Measurements from ENCODE around the gene KRTAP10-8. TPM values are rescaled to one million over a fixed set of nuclear protein-coding genes. Genes with fewer than 3 reads are reported as not detected.

Gene KRTAP10-8
- total and polyA plus RNA-seq, 8 donors: not detected

GRCh38 chr21:44653656-44654575 is 42.0 kb downstream of the KRTAP10-8 start:
- WGBS, 5 donors: 68 to 86% (median 77%) methylated on average over 14 to 17 of the region's 17 CpGs
- no peaks in the 10 kb centered on the region for H3K4me1 ChIP-seq
- H3K4me3 ChIP-seq: no peak overlapping the region
- H3K9me3 ChIP-seq: peaks cover 0 to 22% (median 11%) of the 10 kb centered on the region in 4 donors
- no peaks in the 10 kb centered on the region for H3K36me3 ChIP-seq
- no peak for DNase-seq
- H3K27me3 ChIP-seq: peaks cover 0 to 38% (median 8%) of the 10 kb centered on the region in 3 donors
- no peak overlapping the region for H3K27ac ChIP-seq
- no peak for TF ChIP-seq POLR2AphosphoS5 (IDR thresholded peaks at IDR 0.05)
- TF ChIP-seq EP300 (IDR thresholded peaks at IDR 0.05): no peak
- no peak for TF ChIP-seq POLR2A (IDR thresholded peaks at IDR 0.05)
- no peak for TF ChIP-seq CTCF (IDR thresholded peaks at IDR 0.05)
- intact Hi-C loops (cut with DNase I; ENCODE audit: low total_unique reads): no loop called here

GRCh38 chr21:44654576-44655175 is 42.8 kb downstream of the KRTAP10-8 start, which contains the start of gene KRTAP12-4:
Gene KRTAP12-4, minus strand, starts transcription at chr21:44654659. Its CDS starts 45 bp downstream, at chr21:44654614.
- H3K36me3 ChIP-seq: no peaks in the 10 kb centered on the region
- no peak for DNase-seq
- H3K27me3 ChIP-seq: peaks cover 0 to 32% (median 10%) of the 10 kb centered on the region in 3 donors
- peaks cover 0 to 22% (median 11%) of the 10 kb centered on the region in 4 donors for H3K9me3 ChIP-seq
- no peaks in the 10 kb centered on the region for H3K4me1 ChIP-seq
- WGBS, 5 donors: 52 to 73% (median 68%) methylated on average over 8 to 9 of the region's 9 CpGs
- no peak within 1 kb of the TSS for H3K4me3 ChIP-seq
- H3K27ac ChIP-seq: no peak within 1 kb of the TSS
- TF ChIP-seq EP300 (IDR thresholded peaks at IDR 0.05): no peak
- no peak for TF ChIP-seq POLR2A (IDR thresholded peaks at IDR 0.05)
- TF ChIP-seq POLR2AphosphoS5 (IDR thresholded peaks at IDR 0.05): no peak
- no peak for TF ChIP-seq CTCF (IDR thresholded peaks at IDR 0.05)
- intact Hi-C loops (cut with DNase I; ENCODE audit: low total_unique reads): no loop called here

GRCh38 chr21:44656868-44657267 is 45.0 kb downstream of the KRTAP10-8 start:
- Histone ChIP-seq H3K27ac (peak overlapping the region in 3 of 5 donors; percentile 11 to 49 (median 24)), H3K4me3 (no peak overlapping the region), H3K27me3 (peaks cover 0 to 31% (median 10%) of the 10 kb centered on the region in 3 donors), H3K4me1 (no peaks in the 10 kb centered on the region), H3K9me3 (peaks cover 0 to 22% (median 11%) of the 10 kb centered on the region in 4 donors), H3K36me3 (no peaks in the 10 kb centered on the region)
- TF ChIP-seq EP300 (IDR thresholded peaks at IDR 0.05) (no peak), POLR2AphosphoS5 (IDR thresholded peaks at IDR 0.05) (no peak), POLR2A (IDR thresholded peaks at IDR 0.05) (no peak), CTCF (IDR thresholded peaks at IDR 0.05) (no peak)
- DNase-seq: no peak
- WGBS, 5 donors: 29 to 45% (median 33%) methylated on average over 1 of the region's 1 CpG
- intact Hi-C loops (cut with DNase I; ENCODE audit: low total_unique reads): no loop called here
